G401 (cell line): ENCODE results near the gene AP3B1. TPM values are rescaled to one million over a fixed set of nuclear protein-coding genes. Genes with fewer than 3 reads are reported as not detected.

Experiments
- DNase-seq: peaks from one replicate; pipeline ENCODE4 v3.0.0-alpha.2; 2015; ENCODE audit warnings: low spot score
- in situ Hi-C: cut with HindIII; loops from 2 replicates; pipeline ENCODE4 v1.10.0; 2016; ENCODE audit warnings: low sequenced_read_pairs, mixed read lengths
- total RNA-seq: library from RNA; depleted of rRNA; stranded (reverse); fragments of >200 nt; shearing (Covaris generic); gene quantifications from 2 replicates; pipeline ENCODE4 v1.2.3, GENCODE V29; 2014; rRNA removed

Gene AP3B1
- total RNA-seq, 1 experiment from 2014 or later = 128 TPM

DNA sequence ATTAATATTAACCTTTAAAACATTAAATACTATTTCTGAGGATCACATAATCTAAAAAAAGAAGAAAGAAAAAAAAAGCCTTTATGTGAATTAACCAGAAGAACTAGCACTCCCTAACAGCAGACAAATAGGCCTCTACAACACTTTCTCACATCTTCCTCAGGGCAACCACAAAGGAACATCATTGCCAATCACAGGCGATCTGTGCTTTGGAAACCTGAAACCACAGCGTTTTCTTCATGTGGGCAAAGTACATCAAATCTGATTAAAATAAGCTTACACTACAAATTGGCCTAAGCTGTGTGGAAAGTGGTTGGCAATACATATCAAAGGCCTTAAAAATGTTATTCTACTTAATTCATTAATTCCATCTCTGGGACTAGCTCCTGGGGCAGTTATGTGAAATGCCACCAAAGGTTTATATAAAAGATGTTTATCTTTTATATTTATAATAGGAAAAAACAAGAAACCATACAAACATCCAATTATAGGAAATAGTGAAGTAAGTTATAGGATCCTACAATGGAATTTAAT, 333.6 kb downstream of the AP3B1 start:
- no peak for DNase-seq
- in situ Hi-C loops = no loop called here

DNA sequence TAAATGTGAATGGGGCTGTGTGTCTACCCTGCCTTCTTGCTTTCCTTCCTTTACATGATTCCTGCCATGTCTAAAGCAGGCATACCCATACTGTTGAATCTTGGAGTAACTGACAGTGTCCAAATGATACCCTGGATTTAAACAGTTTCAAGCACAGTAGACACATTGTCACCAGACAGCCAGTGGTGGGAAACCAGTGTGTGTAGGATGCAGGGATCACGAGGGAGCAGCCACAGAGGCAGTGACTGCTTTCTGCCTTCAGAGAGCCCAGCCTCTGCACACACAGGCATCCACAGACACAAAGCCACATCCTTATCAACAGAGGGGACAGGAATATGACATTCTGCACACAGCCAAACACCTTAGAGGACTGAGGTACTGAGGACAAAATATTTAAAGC, 334.2 kb downstream of the AP3B1 start:
- in situ Hi-C loops = no loop called here
- no peak for DNase-seq

DNA sequence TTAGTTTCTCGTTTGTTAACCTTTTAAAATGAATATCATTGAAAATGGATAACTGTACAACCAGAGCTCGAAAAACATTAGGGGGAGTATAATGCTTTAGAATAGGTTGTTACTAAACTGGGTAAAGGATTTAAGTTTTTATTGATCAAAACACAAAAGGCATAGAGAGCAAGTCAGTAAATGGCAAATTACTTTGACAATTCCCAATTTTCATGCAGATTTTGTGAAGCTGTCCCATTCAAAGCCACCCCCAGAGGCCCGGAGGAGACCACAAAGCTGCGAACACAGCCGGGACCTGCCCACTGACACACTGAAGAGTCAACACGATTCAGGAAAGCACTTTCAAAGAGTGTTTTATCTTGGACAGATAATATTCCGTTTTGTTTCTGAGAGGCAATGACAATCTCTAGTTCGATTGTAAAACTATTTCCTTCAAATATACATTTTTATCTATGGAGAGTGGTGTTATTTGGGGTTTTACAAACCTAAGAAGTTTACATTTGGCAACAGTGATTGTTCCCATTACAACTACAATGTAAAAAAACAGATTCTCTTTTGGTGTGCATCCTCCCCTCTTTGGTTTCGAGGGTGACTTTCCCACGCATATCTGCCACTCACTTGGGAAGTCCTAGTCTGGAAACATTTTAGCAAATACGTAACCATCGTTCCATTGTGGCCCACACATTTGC, 335.7 kb downstream of the AP3B1 start:
- DNase-seq = no peak
- in situ Hi-C loops = no loop called here

DNA sequence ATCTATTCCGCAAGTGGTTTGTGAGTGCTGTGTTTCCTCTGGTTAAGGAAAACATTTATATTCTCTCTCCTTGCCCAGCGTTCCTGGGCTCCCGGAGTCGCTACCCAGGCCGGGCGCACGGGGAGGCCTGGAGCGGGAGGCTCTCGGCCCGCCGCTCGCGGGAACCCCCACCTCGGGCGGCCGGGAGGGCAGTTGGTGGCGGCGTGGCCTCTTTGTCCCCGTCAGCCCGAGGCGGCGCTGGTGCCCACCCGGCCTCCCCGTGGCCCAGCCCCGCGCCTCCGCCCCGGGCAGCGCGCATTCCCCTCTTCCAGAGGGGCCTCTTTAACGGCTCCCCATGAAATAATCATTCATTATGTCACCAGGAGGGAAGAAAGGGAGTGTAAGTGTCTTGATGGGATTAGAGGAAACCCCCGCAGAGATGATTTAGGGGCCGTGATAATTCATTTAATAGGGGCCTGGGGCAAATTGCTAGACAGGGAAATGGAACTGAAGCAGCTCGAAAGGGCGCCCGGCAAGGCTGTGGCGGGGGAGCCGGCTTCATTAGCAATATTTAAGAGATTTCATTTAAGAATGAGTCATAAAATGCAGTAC, 336.5 kb downstream of the AP3B1 start:
- DNase-seq = no peak
- in situ Hi-C loops = no loop called here

DNA sequence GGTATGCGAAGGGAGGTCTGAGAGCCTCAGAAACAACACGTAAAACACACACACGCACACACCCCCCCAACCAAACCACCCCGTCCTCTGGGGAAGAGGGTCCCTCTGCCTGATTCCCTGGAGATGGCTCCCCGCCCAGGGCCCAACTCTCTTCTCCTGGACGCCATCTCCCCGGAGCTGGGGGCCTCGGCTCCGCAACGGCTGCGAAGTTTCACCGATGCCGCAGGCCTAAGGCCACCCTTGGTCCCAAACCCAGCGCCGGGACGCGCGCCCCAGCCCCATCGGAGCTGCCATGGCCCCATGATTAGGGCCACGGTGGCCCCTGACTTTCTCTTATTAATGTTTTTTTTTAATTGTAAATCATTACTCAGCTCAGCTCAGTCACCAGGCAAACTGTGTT, 337.0 kb downstream of the AP3B1 start:
- DNase-seq = no peak
- in situ Hi-C loops = no loop called here

DNA sequence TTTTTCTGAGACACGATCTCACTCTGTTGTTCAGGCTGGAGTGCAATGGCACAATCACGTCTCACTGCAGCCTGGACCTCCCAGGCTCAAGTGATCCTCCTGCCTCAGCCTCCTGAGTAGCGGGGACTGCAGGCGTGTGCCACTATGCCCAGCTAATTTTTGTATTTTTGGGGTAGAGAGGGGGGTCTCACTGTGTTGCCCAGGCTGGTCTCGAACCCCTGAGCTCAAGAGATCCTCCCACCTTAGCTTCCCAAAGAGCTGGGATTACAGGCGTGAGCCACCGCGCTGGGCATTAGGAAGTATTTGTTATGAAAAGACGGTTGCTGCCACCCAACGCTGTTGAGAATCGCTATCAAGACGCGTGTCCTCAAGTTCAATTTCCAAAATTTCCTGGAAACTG, 337.4 kb downstream of the AP3B1 start:
- DNase-seq = no peak

DNA sequence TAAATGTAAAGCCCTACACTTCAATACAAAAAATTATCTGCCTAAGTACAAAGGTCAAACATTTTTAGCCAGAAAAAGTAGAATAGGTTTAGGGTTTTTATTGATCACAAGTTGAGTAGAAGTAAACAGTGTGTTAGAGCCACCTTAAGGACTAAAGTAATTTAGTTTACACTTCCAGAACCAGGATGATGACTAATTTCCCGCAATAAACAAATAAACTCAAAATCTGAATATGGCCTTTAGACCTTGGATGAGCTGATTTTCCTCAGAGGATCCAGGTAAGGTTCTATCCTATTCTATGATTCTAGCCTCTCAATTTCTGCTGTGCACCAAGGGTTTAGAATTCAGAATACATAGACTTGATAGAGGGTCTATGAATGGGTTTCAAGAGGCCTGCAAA, 338.9 kb downstream of the AP3B1 start:
- in situ Hi-C loops = no loop called here
- DNase-seq = no peak

More for the DNA sequence above, 337.4 kb downstream of the AP3B1 start:
- in situ Hi-C loops = no loop called here

DNA sequence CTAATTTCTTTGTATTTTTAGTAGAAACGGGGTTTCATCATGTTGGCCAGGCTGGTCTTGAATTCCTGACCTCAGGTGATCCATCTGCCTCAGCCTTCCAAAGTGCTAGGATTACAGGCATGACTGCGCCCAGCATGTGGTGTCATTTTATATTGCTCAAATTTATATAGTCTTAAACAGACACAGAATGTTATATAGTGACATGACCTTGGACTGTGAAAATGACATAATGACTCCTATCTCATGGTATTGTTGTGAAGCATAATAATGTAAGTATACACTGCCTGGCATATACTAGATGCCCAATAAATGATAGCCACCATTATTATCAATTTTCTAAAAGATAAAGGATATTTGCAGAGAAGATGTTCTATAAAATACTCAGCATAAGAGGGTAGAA, 341.1 kb downstream of the AP3B1 start:
- DNase-seq = no peak
- in situ Hi-C loops = no loop called here

DNA sequence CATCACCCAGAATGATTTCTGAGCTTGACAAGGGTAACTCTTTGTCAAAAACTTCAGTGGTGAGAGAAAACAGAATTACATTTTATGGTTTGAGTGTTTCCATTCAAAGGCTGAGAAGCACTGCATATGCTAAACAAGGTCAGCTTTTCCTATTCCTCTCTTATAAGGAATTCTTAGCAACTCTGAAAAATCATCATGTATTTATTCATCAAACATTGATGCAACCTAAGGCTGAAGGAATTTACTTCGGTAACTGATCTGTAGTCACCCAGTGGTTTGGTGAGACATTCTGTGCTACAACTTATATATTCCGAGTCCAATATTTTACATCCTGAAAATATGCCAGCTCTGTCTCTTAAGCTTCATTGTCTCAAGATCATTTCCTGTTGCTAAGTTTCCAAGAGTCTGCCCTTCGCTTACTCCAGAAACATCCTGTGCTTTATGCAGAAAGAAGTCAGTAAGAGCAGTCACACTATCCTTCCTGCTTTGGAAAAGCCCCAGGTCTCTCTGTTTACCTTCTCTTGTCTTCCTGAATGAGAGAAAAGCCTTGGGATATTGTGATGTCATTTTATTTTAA, 341.8 kb downstream of the AP3B1 start:
- DNase-seq = no peak
- in situ Hi-C loops = no loop called here

Other genes starting within 250 kb of the AP3B1 start
- gene SCAMP1, start 65.9 kb upstream of the AP3B1 start, total RNA-seq = 45.8 and 49.7 TPM in 2 replicates